Calu3 (cell line): Measurements from ENCODE around the gene EEPD1. TPM values are rescaled to one million over a fixed set of nuclear protein-coding genes. Genes with fewer than 3 reads are reported as not detected.
A peak's percentile ranks its signal among the peaks of the same experiment; 100 is the strongest.

Experiments used
- BruUV-seq: library from RNA; stranded (reverse); fragments of 400-500 nt; replicated peaks from 2 replicates; lab custom pipeline; 2021; lab: Mats Ljungman, UMichigan
- CTCF ChIA-PET: fragments of 300-600 bp; sonication (Branson Sonifier 250); formaldehyde crosslinking; loops from one replicate; lab custom pipeline; 2022; ENCODE audit warnings: antibody characterized with exemption; lab: Charles Lee
- DNase-seq: peaks from one replicate; pipeline ENCODE4 v3.0.0; 2022
- H3K27ac Mint-ChIP-seq: one replicate; pipeline ENCODE4 v1.8.0; 2022; ENCODE audit warnings: mixed read lengths; ENCODE audit not compliant: unreplicated experiment
- H3K27me3 Mint-ChIP-seq: one replicate; pipeline ENCODE4 v1.8.0; 2022; ENCODE audit warnings: mixed read lengths; ENCODE audit not compliant: unreplicated experiment
- H3K36me3 Mint-ChIP-seq: one replicate; pipeline ENCODE4 v1.8.0; 2022; ENCODE audit warnings: mild to moderate bottlenecking, moderate library complexity, mixed read lengths; ENCODE audit not compliant: insufficient read depth, unreplicated experiment
- H3K4me1 Mint-ChIP-seq: one replicate; pipeline ENCODE4 v1.8.0; 2022; ENCODE audit warnings: mild to moderate bottlenecking, low read depth, mixed read lengths; ENCODE audit not compliant: unreplicated experiment
- H3K4me3 Mint-ChIP-seq: one replicate; pipeline ENCODE4 v1.8.0; 2022; ENCODE audit warnings: mild to moderate bottlenecking, low read depth, moderate library complexity, mixed read lengths; ENCODE audit not compliant: unreplicated experiment
- H3K9me3 Mint-ChIP-seq: one replicate; pipeline ENCODE4 v1.8.0; 2022; ENCODE audit warnings: low read depth, mixed read lengths; ENCODE audit not compliant: unreplicated experiment
- intact Hi-C: fragments of 100-400 bp; cut with micrococcal nuclease; formaldehyde crosslinking; loops from one replicate; pipeline ENCODE4 v1.10.0; 2022; ENCODE audit not compliant: unreplicated experiment
- total RNA-seq: library from RNA; stranded (reverse); gene quantifications from 2 replicates; pipeline ENCODE4 v1.2.3, GENCODE V29; 2022
- TF ChIP-seq, protein P1 (sequence below): fragments of 200-600 bp; IDR thresholded peaks from one replicate; pipeline ENCODE4 v1.8.0; 2022; ENCODE audit warnings: antibody characterized with exemption; ENCODE audit not compliant: unreplicated experiment

The EEPD1 gene
- total RNA-seq, 1 experiment from 2014 or later: 48.8 TPM

GRCh38 chr7:36296284-36296683, 143.2 kb downstream of the EEPD1 start:
- DNase-seq: no peak
- no peaks in the 10 kb centered on the region for H3K27me3 Mint-ChIP-seq
- CTCF ChIA-PET: no interaction called here
- H3K27ac Mint-ChIP-seq: no peak overlapping the region
- intact Hi-C loops: no loop called here
- no peaks in the 10 kb centered on the region for H3K9me3 Mint-ChIP-seq
- H3K4me3 Mint-ChIP-seq: no peak overlapping the region
- TF ChIP-seq, protein P1, sequence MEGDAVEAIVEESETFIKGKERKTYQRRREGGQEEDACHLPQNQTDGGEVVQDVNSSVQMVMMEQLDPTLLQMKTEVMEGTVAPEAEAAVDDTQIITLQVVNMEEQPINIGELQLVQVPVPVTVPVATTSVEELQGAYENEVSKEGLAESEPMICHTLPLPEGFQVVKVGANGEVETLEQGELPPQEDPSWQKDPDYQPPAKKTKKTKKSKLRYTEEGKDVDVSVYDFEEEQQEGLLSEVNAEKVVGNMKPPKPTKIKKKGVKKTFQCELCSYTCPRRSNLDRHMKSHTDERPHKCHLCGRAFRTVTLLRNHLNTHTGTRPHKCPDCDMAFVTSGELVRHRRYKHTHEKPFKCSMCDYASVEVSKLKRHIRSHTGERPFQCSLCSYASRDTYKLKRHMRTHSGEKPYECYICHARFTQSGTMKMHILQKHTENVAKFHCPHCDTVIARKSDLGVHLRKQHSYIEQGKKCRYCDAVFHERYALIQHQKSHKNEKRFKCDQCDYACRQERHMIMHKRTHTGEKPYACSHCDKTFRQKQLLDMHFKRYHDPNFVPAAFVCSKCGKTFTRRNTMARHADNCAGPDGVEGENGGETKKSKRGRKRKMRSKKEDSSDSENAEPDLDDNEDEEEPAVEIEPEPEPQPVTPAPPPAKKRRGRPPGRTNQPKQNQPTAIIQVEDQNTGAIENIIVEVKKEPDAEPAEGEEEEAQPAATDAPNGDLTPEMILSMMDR: no peak
- H3K4me1 Mint-ChIP-seq: peaks cover 22% of the 10 kb centered on the region
- no TSS peak for BruUV-seq
- peaks cover 63% of the 10 kb centered on the region for H3K36me3 Mint-ChIP-seq

GRCh38 chr7:36297364-36298009, 144.4 kb downstream of the EEPD1 start:
- no peak overlapping the region for H3K27ac Mint-ChIP-seq
- CTCF ChIA-PET: no interaction called here
- intact Hi-C loops: no loop called here
- no TSS peak for BruUV-seq
- H3K4me1 Mint-ChIP-seq: peaks cover 19% of the 10 kb centered on the region
- H3K36me3 Mint-ChIP-seq: peaks cover 63% of the 10 kb centered on the region
- DNase-seq: no peak
- TF ChIP-seq, protein P1: no peak
- no peaks in the 10 kb centered on the region for H3K9me3 Mint-ChIP-seq
- H3K4me3 Mint-ChIP-seq: no peak overlapping the region
- no peaks in the 10 kb centered on the region for H3K27me3 Mint-ChIP-seq

DNA sequence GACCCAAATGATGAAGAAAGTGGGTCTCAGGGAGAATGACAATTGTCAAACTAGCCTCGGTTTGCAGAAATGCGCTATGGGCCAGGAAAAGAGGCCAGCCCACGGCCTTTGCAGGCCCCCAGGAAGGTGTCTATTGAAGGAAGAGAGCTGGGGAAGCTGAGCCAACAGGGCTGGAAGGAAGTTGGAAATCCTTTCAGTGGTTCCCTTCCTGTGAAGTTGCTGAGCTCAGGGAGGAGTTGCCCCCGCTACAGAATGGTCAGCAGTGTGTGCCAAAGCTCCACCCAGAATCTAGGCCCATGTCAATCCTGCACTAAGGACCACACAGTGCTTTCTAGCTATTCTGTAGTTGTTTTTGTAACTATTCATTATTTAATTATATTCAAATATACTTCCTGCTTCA, 145.1 kb downstream of the EEPD1 start:
- H3K27ac Mint-ChIP-seq: no peak overlapping the region
- H3K4me3 Mint-ChIP-seq: no peak overlapping the region
- no peak for DNase-seq
- no peaks in the 10 kb centered on the region for H3K9me3 Mint-ChIP-seq
- CTCF ChIA-PET: no interaction called here
- TF ChIP-seq, protein P1: no peak
- intact Hi-C loops: no loop called here
- peaks cover 20% of the 10 kb centered on the region for H3K4me1 Mint-ChIP-seq
- H3K36me3 Mint-ChIP-seq: peaks cover 67% of the 10 kb centered on the region
- H3K27me3 Mint-ChIP-seq: no peaks in the 10 kb centered on the region
- BruUV-seq: no TSS peak

- H3K36me3 Mint-ChIP-seq: peaks cover 69% of the 10 kb centered on the region
- no peak for DNase-seq
- H3K9me3 Mint-ChIP-seq: no peaks in the 10 kb centered on the region
- CTCF ChIA-PET: interaction anchor here (1.2 kb wide), 1 partner anchor 14 kb away, joined by 3 read pairs; no protein-coding TSS in a partner anchor
- H3K27ac Mint-ChIP-seq: no peak overlapping the region
- intact Hi-C loops: no loop called here
- no peak overlapping the region for H3K4me3 Mint-ChIP-seq
- TSS peak; percentile 21 for BruUV-seq
- TF ChIP-seq, protein P1: no peak
- peaks cover 32% of the 10 kb centered on the region for H3K4me1 Mint-ChIP-seq
- H3K27me3 Mint-ChIP-seq: no peaks in the 10 kb centered on the region
These were observed 146.2 kb downstream of the EEPD1 start for GRCh38 chr7:36299223-36299774.
